ENCODE data around the gene TNNT1.
A peak's percentile ranks its signal among the peaks of the same experiment; 100 is the strongest.
"Not testable (repeated sequence)": the region's sequence is repeated elsewhere in the genome, so short reads cannot be mapped to it uniquely, and the experiment has no call there.

Gene TNNT1

GRCh38 chr19:55149078-55150003, at the start of gene TNNT1:
Gene TNNT1, minus strand, starts transcription at chr19:55149206. Its CDS starts 2,049 bp downstream, at chr19:55147157.
- no peak for DNase-seq

- no peak for DNase-seq
These were observed 49.6 kb upstream of the TNNT1 start for GRCh38 chr19:55198651-55199050.

DNA sequence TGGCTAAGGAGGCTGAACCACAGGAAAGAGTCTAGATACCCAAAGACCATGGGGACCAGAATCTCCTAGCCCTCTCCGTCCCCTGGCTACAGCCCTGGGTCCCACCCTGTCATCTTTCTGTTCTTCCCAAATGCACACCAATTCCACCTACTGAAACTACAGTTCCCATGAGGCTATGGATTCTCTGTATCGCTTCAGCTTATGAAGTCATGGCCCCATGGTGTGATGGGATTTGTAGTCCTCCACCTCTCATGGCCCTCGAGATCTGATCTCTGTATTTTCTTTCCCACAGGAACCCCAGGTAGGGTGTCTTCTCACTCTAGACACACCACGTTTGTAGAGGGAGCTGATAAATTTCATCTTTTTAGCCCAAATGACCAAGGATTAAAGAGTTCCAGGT, 48.5 kb upstream of the TNNT1 start:
- no peak for DNase-seq

- DNase-seq = no peak
These were observed 47.8 kb upstream of the TNNT1 start for GRCh38 chr19:55196803-55197202.

GRCh38 chr19:55193481-55193880, 44.5 kb upstream of the TNNT1 start:
- DNase-seq = no peak

DNA sequence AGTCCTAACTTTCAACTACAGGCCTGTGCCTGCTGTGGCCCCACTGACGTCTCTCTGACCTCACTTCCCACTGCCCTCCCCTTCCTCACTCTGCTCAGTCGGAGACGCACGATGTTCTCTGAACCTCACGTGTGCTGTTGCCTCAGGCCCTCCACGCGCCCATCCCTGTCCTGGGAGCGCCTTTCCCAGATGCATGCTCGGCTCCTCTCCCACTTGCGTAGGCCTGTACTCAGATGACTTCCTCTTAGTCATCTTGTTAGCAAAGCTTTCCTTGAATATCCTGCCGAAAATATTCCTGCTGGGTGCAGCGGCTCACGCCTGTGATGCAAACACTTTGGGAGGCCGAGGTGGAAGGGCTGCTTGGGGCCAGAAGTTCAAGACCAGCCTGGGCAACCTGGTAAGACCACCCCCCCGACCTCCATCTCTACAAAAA, 40.4 kb upstream of the TNNT1 start:
- no peak for DNase-seq

DNA sequence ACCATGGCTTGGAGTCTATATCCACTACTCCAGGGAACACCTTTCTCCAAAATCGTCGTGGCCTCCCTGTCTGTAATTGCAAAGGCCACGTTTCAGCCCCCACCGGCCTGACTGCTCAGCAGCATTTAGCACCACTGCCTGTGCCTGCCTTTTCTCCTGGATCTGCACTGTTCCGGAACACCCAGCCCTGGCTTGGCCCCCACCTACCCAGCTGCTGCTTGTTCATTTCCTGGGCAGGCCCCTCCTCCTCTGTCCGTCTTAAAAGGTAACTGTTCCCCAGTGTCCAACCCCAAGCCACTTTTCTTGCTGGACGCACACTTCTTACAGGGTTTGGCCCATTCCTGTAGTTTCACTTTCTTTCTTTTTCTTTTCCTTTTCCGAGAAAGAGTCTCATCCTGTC, 39.6 kb upstream of the TNNT1 start:
- DNase-seq = no peak

GRCh38 chr19:55186080-55186479, 37.1 kb upstream of the TNNT1 start:
- no peak for DNase-seq

DNA sequence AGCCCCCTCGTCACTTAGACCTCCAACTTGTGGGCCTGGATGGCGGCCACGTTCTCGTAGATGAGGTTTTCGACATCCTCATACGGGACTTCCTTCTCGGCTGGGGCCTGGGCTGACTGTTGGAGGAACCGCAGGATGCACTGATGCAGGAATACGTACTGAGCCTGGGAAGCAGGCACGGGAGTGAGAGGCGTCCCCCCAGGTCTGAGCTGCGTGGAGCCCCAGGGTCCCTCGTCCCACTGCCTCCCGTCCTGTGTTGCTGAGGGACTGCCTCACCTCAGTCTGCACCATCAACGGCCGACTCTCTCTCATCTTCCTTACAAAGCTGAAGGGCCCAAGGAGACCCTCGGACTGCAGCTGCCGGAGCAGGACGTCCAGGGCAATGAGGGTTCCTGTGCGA, 32.7 kb upstream of the TNNT1 start:
- DNase-seq = no peak

- peak in 1 of 2 experiments; percentile 3 for DNase-seq
These were observed 30.8 kb upstream of the TNNT1 start, which contains the start of gene SYT5 for GRCh38 chr19:55179606-55180484. Gene SYT5, minus strand, starts transcription at chr19:55180289. Its CDS starts 1,248 bp downstream, at chr19:55179041.

GRCh38 chr19:55178781-55179599, 30.0 kb upstream of the TNNT1 start:
- peak; percentile 81 to 88 for DNase-seq

GRCh38 chr19:55176076-55176475, 27.1 kb upstream of the TNNT1 start:
- DNase-seq = no peak

DNA sequence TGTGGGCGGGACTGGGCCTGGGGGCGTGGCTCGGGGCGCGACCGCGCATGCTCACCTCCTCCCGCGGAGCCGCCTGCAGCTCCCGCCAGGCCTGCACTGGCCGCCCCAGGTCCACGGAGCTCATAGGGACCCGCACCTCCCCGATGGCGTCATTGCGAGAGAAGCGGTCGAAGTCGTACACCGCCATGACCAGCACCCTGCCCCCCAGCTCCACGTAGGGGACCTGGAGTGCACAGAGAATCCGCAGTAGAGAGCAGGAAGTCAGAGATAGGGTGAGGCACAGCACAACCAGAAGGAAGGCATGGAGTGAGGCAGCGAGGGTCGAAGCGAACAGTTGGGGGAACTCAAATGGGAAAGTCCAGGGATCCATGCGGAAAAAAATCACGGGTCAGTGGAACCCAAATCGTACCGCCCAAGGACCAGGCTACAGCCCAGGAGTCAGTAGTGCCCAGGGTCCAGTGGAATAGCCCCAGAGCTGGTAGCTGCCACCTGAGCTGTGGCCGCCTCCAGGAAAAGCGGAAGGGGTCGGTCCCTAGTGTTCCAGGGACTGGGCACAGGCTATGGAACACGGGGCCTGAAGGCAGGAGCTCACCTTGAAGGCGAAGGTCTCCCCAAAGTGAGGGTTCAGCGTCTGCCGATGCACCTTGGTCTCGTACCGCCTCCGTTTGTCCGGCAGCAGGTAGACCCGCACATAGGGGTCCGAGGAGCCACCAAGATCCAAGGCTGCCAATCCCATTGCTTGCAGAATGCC, 26.3 kb upstream of the TNNT1 start:
- no peak for DNase-seq

- DNase-seq = no peak
These were observed 25.6 kb upstream of the TNNT1 start for GRCh38 chr19:55174425-55175116.

- DNase-seq = peak; percentile 36 to 51
These were observed 24.9 kb upstream of the TNNT1 start for GRCh38 chr19:55173714-55174409.

DNA sequence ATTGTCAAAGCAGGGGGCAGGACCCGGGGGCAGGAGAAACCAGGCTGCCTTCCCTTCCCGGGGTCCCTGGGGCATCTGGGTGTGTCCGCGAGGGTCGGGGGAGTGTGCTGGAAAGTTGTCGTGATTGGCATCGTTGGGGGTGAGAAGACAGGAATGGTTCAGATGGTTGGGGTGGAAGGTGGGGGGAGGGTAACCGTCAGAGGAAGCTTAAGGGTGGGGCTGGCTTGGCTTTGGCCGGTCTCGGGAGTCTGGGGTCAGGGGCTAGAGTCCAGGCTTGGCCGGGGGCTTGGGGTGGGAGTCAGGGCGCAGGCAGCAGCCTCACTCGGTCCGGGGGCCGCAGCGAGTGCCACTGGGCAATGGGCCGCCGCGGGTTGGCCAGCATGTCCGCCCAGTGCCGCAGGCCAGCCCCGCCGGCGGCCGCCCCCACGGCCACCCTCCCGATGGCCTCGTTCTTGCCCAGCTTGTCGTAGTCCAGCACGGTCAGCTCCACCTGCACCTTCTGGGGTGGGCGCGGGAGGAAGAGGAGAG, 24.2 kb upstream of the TNNT1 start:
- no peak for DNase-seq

DNA sequence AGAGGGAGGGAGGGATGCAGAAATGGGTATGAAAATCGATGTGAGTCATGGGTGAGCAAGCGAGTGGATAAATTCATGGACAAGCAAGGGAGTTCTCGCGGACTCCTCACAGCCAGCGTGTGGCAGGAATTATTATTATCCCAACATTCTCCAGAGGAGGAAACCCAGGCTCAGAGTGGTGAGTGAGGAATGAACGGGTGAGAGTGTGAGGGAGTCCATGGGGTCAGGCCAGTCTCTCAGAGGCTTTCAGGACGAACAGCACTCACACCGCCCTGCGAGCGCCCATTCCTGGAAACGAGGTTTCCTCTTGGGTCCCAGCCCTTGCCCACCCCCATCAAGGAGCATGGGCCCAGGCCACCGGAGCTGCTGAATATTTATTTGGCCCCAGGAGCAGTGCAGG, 23.7 kb upstream of the TNNT1 start:
- no peak for DNase-seq

GRCh38 chr19:55172318-55172717, 23.3 kb upstream of the TNNT1 start:
- not testable (repeated sequence) for DNase-seq

- no peak for DNase-seq
These were observed 22.4 kb upstream of the TNNT1 start for GRCh38 chr19:55171440-55171839.

DNA sequence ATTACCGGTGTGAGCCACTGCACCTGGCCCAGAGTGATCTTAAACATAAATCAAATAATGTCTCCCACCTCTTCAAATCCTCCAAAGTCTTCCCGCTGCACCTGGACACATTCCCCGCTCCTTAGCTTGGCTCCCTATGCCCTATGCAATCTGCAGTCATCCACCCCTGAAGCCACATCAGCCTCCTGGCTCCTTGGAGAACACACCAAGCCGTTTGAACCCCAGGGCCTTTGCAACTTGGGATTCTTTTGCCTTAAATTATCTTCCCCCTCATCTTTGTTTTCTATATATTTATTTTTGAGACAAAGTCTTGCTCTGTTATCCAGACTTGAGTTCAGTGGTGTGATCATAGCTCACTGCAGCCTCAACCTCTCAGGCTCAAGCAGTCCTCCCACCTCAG, 20.1 kb upstream of the TNNT1 start:
- no peak for DNase-seq

Measured in NCI-H2081 (cell line).